Amniotic stem cell (primary cell): Measurements from ENCODE around the gene C10orf90.

Source experiments
- DNase-seq: peaks from one replicate; lab custom pipeline; 2025; lab: John Stamatoyannopoulos, UW

C10orf90 gene

DNA sequence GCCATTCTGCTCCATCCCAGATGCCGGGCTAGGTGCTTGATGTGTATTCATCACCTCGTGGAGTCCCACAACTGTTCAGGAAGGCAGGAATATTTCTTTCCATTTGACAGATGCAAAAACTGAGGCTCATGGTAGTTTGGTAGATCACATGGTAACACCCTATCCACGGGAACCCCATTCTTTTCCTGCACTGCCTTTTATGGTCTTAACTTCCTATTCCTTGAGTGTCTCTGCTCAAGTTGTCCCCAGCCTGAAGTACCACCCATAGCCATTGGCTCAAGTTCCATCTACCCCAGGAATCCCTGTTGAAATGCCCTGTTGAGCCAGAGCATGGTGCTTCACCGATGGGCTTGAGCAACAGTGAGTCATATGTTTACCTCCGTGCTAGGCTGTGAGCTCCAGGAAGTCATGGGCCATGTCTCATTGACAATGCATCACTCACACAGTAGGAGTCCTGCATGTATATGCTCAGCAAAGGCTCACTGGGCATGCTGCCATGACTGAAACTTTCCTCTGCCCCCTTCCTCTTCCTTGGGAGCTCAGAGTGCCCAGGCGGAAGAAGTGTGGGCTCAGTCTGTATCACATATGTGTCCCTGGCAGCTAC is 210.5 kb downstream of the C10orf90 start:
- no peak for DNase-seq

DNA sequence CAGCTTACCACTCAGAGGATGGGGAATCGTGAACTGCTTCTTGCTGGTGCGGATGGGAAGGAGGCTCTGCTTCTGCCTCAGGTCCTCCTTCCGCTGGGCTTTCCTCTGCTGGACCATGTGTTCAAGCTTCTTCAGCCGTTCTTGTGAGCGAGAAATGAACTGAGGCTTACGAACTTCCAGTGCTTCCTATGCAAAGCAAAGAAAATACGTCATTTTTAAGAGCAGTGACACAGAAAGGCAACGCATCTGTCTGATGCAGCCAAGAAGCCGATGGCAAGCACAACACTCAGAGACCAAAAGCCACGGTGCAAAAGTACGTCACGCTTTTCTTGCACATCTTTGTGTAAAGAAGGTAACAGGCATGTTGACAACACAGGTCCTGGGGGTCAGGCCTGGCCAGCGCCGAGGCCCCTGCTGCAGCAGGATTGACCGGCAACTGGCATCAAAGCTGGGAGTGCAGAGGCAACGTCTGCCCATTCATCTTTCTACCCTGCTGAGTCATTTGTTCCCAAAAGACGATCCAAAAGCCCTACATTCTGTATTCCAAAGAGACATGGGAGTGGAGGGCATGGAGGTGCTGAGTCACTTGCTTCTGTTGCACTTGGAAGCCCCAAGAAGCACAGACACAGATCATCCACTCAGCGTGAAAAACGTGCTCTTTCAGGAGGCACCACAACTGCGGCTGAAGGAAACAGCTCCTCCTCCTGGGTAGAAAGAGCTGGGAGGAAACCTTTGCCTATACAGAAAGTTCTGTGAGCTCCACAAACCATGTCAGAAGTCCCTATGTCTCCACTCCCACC is 211.3 kb downstream of the C10orf90 start:
- DNase-seq: no peak

DNA sequence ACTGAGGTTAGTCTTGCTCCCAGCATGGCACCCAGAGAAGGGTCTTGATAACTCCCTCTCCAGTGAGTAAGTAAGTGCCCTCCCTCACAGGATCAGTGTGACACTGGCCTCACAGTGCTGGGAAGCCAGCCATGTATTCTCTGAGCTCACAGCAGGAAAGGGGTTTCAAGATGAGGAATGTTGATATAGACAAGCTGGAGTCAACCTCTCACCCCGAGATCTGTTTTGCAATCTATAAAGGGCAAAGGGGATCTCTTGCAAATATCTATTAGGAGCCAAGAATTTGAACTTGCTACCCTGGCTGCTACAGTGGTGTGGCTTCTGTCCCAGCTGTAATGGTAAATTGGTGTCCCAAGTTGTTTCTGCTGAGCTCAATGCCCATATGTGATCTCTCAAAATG is 212.0 kb downstream of the C10orf90 start:
- DNase-seq: no peak

DNA sequence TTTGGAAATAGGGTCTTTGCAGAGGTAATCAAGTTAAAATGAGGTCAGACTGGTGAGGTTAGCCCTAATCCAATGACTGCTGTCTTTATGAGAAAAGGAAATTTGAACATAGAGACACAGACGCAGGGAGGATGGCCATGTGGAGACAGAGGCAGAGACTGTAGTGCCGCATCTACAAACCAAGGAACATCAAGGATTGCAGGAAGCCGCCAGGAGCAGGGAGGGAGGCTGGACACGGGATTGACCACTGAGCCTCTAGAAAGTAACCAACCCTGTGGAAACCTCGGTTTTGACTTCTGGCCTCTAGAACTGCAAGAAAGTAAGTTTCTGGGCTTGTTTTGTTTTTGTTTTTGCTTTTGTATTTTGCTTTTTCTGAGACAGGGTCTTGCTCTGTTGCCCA is 213.9 kb downstream of the C10orf90 start:
- DNase-seq: no peak

DNA sequence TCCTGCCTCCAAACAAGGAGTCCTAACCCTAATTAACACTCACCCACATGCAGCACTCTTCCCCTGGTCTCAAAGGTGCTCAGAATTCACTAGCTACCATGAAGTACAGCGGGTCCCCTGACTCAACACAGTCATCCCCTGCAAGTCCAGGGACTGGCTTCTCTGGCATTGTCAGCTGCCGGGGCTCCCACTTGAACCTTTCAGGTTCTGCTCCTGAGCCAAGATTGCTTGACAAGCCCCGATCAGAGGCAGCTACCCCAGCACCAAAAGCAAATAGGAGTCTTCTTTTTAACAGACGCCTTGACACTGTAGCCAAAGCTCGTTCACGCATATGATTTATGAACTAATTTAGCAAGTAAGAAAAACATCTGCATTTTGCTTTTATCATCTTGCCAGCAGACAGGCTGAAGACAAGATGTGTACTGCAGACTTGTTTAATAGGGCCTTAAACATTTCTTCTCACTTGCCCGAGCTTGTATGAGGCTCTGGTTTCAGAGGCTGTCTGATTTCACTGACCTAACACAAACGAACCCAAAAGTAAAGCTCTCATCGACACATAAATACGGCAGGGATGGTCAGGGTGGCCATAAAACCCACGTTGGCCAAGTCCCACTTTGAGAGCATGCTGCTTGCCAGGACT is 214.6 kb downstream of the C10orf90 start:
- DNase-seq: no peak

DNA sequence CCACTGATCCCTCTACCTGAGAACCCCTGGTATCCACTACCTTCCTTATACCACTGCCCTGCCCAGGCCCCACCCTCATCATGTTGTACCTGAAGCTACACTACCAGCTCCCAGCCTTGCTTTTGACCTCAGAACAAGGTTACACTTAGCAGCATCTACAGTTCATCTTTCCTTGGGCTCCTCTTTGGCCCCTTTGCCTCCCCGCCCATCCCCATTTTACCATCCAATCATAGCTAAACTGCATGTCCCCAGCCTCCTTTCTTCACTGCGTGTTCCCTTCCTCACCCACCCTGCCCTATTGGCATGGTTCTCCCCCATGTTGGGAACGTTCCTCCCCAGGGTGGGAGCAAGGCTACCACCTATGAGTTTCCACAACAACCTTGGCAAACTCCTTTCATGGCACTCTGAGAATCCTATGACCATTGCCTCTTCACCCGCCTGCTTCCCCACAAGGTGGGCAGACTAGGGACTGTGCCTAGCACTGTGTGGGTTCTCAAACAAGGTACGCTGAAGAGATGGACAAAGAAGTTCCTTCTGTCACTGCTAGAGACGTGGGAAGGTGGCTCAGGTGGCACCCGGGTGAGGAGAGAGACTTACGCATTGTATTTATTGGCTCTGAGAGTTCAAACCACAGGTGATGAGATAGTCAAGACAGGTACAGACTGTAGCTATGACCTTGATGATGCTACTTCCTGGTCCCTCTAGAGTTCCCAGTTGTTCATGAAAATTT is 215.3 kb downstream of the C10orf90 start:
- no peak for DNase-seq

DNA sequence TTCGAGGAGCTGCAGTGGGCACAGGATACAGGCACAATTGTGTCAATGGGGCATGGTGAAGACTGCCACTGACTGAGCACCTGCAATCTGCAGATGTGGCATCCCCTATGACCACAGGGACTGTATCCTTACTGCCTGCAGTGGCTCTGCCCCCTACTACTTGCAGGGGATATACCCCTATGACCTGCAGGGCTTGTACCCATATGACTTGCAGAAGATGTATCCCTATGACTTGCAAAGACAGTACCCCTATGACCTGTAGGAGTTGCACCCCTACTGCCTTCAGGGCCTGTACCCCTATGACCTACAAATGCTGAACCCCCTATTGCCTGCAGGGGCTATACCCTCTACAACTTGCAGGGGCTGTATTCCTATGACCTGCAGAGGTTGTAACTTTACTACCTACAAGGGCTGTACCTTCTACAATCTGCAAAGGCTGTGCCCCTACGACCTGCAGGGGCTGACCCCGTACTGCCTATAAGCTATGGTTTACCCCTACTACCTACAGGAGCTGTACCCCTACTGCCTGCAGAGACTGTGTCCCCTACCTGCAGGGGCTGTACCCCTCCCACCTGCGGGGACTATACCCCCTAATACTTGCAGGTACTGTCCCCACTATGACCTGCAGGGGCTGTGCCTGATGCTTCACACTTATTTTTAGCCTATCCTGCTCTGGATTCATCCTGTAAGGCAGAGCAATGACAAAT is 216.3 kb downstream of the C10orf90 start:
- DNase-seq: no peak

DNA sequence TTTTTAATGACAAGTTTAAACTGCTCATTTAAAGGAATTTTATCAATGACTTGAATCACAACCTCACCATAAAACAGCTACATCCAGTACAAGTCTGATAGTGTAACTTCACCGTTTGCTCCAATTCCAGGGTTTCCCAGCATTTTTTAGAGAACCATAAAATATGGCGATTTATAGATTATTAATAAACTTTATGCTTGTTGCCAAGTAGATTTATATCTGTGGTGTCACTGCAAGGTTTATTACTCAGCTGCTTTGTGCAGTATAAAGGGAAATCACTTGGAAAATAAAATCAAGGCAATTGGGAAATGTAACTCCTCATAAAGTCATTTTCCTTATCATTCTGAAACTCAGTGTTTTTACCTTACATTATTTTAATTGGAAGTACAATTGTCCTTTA is 218.2 kb downstream of the C10orf90 start:
- DNase-seq: no peak

DNA sequence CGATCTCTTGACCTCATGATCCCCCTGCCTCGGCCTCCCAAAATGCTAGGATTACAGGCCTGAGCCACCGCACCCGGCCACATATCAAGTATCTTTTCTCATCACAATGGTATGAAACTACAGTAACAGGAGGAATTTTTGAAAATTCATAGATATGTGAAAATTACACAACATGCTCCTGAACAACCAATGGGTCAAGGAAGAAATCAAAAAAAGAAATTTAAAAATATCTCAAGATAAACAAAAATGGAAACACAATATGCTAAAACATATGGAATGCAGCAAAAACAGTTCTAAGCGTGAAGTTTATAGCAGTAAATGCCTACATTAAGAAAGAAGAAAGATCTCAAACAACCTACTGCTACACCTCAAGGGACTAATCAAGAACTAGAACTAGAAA is 222.4 kb downstream of the C10orf90 start:
- DNase-seq: no peak

DNA sequence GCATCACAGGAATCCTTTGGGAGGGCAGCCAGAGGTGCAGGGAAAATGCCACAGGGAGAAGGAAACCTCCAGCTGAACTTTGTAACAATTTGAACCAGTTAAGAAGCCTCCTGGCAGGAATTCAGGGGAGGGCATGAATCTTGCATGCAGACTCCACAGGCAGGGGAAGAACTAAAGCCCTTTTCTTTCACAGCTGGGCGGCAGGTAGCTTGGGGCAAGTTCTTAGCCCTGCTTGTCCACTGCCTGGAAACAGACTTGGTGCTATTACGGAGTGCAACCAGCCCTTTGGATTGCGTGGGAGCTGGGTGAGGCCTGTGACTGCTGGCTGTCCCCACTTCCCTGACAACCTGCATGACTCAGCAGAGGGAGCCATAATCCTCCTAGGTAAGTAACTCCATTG is 230.6 kb downstream of the C10orf90 start:
- DNase-seq: no peak

DNA sequence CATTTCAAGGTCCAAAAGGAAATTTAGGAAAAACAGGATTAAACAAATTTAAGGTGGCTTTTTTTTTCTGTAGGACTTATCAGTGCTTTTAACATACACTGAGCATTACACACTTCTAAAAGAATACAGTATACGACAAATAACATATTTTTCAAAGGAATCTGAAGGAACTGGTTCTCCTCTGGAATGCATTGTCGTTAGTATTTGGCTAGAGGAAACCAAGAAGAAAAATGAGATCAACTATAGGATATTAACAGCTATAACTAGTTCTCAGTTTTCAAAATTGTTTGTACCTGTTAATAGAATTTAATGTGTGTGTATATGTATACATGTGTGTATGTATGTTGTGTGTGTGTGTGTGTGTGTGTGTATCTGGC is 232.1 kb downstream of the C10orf90 start:
- no peak for DNase-seq

DNA sequence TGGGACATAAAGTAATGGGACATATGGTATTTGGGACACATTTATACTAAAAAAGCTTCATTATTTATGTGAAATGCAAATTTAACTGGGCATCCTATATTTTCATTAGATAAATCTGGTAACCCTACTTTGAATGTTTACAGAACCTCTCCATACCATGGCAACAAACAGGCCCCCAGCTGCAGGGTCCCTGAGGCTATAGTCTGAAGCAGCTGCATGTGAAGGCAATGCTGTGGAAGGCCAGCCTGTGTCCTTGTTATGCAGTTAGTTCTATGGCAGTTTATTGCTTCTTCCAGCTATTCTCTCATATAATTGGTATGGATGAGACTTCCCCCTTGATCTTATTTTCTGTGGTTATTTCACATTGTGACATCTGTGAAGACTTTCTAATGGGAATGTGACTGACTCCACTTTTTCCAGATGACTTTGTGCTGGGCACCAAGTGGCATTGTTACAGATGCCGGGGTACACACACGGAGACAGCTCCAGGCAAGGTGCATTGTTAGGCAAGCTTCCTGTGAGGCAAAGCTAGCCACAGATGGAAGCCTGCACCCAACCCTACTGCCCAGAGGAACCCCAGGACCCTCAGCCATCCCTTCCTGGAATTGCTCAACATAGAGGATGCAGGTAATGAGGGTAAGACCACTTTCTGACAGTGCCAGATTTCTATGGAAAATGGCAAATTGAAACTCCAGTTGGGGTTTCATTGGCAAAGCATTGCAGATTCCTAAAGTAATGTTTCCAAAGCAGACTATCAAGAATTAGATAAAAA is 232.7 kb downstream of the C10orf90 start:
- DNase-seq: no peak

DNA sequence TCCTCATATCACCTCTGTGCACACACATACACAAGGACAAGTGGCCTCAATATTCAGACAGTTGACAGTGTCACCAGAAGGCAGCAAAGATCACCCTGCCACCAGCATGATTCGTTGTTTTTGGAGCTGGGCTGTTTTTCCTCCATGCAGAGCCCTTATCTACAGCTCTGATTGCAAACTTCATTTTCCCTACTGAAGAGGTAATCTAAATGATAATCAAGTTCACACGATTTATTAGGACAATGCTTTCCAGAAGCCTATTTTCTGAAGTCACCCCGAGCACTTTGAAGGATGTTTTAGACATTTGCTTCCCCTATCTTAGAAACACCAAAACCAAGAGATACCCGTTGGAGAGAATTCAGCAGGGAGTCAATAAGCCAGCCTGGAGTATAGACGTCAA is 236.3 kb downstream of the C10orf90 start:
- DNase-seq: no peak

DNA sequence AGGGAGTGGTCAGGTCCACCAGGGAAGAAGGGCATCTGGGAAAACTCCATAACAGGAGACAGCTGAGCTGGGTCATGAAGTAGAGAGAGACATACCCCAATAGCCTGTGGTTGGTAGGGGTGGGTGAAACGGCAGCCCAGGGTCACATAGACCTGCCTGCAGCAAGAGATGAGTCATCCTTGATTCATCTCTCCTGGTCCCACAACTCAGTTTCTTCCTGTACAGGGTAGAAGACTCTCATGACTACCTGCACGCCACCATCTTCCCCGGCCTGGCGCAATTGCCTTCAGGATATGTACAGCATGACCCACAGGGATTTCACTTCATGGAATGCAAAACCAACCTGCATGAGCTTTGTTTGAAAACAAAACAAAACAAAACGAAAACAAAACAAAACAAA is 237.1 kb downstream of the C10orf90 start:
- DNase-seq: no peak

DNA sequence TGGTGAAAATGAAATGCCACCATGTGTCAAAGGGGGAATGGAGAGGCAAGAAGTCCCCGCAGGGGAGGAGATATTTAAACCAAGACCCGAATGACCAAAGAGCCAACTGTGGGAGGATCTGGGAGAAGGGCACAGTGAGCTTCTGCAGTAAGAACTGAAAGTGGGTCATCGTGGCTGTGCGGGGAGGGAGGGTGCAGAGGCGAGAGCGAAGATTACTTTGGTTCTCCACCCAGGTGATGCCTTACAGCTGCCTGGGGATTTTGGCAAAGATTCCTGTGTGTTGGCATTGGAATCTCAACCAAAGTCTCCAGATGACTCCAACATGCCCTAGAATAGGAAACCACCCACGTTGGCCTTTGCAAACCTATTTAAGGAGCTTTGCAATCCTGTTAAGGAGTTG is 238.0 kb downstream of the C10orf90 start:
- DNase-seq: no peak

DNA sequence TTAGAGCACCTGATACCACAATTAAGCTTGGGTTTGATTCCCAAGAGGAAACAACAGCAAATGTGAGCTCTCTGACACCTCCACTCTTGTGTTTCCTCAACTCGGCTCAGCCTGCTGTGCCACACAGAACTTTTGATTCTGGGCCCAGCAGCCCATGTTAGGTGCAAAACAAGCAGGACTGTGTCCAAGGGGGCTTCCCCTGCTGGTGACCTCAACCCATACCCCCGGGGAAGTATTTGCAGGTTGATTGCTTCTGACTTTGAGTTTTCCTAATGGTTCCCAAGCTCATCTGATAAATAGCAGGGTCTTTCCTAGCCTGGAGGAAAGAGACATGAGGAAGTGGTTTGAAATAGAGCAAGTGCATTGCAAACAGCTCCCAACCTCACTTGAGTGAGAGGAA is 238.7 kb downstream of the C10orf90 start:
- no peak for DNase-seq

DNA sequence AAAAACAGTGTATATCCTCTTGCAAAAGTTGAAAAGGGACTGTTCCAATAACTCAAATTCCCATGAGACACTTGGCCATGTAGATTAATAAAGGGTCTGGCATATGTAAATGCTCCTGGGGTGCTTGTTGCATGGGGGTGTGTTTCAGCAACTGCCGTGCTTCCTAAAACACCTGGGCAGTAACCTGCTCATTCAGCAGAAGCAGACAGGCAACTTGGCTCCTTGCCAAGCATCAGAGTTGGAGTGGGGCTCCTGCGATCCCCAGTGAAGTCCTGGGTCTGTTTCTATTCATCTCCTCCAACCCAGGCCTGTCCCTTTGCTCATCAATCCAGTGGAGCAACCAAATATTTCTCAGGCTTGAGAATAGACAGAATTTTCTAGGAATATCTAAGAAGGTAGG is 240.0 kb downstream of the C10orf90 start:
- no peak for DNase-seq

DNA sequence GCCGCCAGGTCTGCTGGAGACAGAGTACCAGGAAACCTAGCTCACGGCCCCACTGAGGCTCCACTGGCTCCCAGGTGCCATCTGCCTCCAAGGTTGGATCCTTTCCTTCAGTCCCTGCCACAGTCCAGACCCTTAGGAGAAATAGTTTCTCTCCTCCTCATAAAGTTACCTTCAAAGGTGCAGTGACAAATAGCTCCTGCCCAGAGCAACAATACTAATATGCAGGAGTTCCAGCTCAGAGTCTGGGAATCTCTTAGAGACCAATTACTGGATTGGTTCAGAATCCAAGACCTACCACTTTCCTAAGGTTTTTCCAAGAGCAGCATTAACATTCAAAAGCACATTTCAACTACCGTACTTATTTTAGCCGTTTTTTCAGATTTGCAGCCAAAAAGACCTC is 241.2 kb downstream of the C10orf90 start:
- no peak for DNase-seq

DNA sequence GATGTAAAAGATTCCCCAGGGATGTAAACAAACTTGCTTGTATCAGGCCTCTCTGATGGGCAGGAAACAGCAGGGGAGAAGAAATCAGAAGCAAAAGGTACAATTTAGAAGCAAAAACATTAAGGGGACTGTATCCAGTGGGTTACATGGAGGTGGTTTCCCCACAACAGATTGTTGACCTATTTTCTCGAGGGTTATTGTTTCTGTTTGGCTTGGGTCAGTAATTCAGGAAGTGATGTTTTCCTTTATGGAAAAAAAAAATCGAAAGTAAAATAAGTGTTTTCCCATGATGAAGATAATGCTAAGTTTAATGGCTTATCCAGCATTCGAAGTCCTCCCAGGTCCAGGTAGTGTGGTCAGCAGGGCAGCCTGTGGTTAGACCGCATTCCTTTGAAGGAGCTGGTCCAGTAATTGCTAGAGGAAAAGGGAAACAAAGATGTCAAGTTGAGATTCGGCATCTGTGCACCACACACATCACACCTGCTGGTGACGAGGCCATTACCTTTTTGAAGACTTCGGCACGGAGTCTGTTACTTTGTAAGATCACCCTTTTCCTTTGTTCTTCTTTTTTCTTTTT is 244.9 kb downstream of the C10orf90 start:
- DNase-seq: no peak

DNA sequence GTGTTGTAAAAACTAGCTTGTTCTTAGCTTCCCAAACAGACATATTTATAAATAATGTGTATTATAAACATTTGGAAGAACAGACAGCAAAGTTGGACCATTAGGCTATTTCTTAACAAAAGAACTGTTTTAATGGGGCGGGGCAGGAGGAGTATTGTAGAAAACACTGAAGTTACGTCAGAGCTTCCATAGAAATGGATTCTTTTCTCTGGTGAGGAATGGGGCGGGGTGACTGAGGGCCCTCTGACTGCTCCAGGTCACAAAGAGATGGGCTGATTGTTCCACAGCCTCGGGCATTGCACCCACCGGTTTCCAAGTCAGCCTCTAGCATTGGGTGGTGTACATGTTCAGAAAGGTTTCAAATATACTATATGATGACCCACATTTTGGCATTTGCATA is 245.5 kb downstream of the C10orf90 start:
- DNase-seq: no peak
